DND-41 (cell line): ENCODE measurements around the gene MYH1.

Experiments
- ATAC-seq: fragments of 200-7000 bp; cut with Tn5 transposase; 3 replicates; pipeline ENCODE4 v1.9.1; 2021; ENCODE audit warnings: low read depth; ENCODE audit not compliant: insufficient read depth
- DNase-seq: peaks from one replicate; pipeline ENCODE4 v3.0.0-alpha.2; 2020
- H2AFZ ChIP-seq: 2 replicates; pipeline ENCODE4 v1.6.0; 2012; ENCODE audit warnings: low read depth, low read length
- H3K27ac ChIP-seq: 2 replicates; pipeline ENCODE4 v1.5.1; 2012; ENCODE audit warnings: low read length, inconsistent platforms
- H3K27me3 ChIP-seq: fragments of 200-600 bp; sonication (generic); 2 replicates; pipeline ENCODE4 v1.6.0; 2012; ENCODE audit warnings: low read length, mild to moderate bottlenecking, inconsistent platforms; ENCODE audit not compliant: insufficient read depth, poor library complexity
- H3K36me3 ChIP-seq: 2 replicates; pipeline ENCODE4 v1.5.1; 2012; ENCODE audit warnings: low read length, inconsistent platforms; ENCODE audit not compliant: insufficient read depth
- H3K4me1 ChIP-seq: 2 replicates; pipeline ENCODE4 v1.5.1; 2012; ENCODE audit warnings: mild to moderate bottlenecking, low read length; ENCODE audit not compliant: insufficient read depth
- H3K4me2 ChIP-seq: 2 replicates; pipeline ENCODE4 v1.6.0; 2012; ENCODE audit warnings: mild to moderate bottlenecking, moderate library complexity, low read length, inconsistent platforms; ENCODE audit not compliant: insufficient read depth
- H3K4me3 ChIP-seq, 2 experiments: fragments of 200-600 bp in 1 of 2; shearing (Covaris generic) in 1 of 2; 2 replicates each; pipeline ENCODE4 v1.5.1; 2012 to 2016; ENCODE audit warnings: inconsistent platforms in 2 of 2, low read length in 2 of 2, mild to moderate bottlenecking in 2 of 2, low read depth in 1 of 2, moderate library complexity in 1 of 2
- H3K79me2 ChIP-seq: 2 replicates; pipeline ENCODE4 v1.6.0; 2012; ENCODE audit warnings: low read length, inconsistent platforms; ENCODE audit not compliant: insufficient read depth
- H3K9ac ChIP-seq: 2 replicates; pipeline ENCODE4 v1.6.0; 2012; ENCODE audit warnings: low read depth, mild to moderate bottlenecking, inconsistent platforms, low read length, moderate library complexity
- H3K9me3 ChIP-seq: 2 replicates; pipeline ENCODE4 v1.5.1; 2012; ENCODE audit warnings: low read length, moderate library complexity, mild to moderate bottlenecking, inconsistent platforms; ENCODE audit not compliant: insufficient read depth, severe bottlenecking
- H4K20me1 ChIP-seq: 2 replicates; pipeline ENCODE4 v1.6.0; 2012; ENCODE audit warnings: low read length; ENCODE audit not compliant: insufficient read depth
- EZH2 ChIP-seq: IDR thresholded peaks from 3 replicates; pipeline ENCODE4 v1.6.1; 2012; ENCODE audit warnings: borderline replicate concordance, low read depth, mild to moderate bottlenecking, moderate library complexity, low read length, inconsistent platforms; ENCODE audit not compliant: severe bottlenecking
- TF ChIP-seq, protein P1 (sequence below): IDR thresholded peaks from 2 replicates; pipeline ENCODE4 v1.5.1; 2012; ENCODE audit warnings: borderline replicate concordance, low read length, moderate library complexity, mild to moderate bottlenecking; ENCODE audit not compliant: poor library complexity, severe bottlenecking; ENCODE audit errors: extremely low read depth

MYH1 gene

GRCh38 chr17:10518271-10519037, at the start of gene MYH1:
Gene MYH1 (minus strand): TSS chr17:10518542. CDS start chr17:10516642, 1,900 bp downstream.
- no peak within 1 kb of the TSS for H3K9ac ChIP-seq
- H3K27me3 ChIP-seq = peaks cover 20% of the 10 kb centered on the region
- H3K79me2 ChIP-seq = no peaks in the 10 kb centered on the region
- H3K27ac ChIP-seq = no peak within 1 kb of the TSS
- no peak within 1 kb of the TSS for H3K4me2 ChIP-seq
- DNase-seq (no peak), ATAC-seq (no peak)
- no peaks in the 10 kb centered on the region for H3K4me1 ChIP-seq
- H3K4me3 ChIP-seq = no peak within 1 kb of the TSS
- H4K20me1 ChIP-seq = no peaks in the 10 kb centered on the region
- H3K36me3 ChIP-seq = no peaks in the 10 kb centered on the region
- TF ChIP-seq, protein P1, sequence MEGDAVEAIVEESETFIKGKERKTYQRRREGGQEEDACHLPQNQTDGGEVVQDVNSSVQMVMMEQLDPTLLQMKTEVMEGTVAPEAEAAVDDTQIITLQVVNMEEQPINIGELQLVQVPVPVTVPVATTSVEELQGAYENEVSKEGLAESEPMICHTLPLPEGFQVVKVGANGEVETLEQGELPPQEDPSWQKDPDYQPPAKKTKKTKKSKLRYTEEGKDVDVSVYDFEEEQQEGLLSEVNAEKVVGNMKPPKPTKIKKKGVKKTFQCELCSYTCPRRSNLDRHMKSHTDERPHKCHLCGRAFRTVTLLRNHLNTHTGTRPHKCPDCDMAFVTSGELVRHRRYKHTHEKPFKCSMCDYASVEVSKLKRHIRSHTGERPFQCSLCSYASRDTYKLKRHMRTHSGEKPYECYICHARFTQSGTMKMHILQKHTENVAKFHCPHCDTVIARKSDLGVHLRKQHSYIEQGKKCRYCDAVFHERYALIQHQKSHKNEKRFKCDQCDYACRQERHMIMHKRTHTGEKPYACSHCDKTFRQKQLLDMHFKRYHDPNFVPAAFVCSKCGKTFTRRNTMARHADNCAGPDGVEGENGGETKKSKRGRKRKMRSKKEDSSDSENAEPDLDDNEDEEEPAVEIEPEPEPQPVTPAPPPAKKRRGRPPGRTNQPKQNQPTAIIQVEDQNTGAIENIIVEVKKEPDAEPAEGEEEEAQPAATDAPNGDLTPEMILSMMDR = no peak
- no peak for TF ChIP-seq EZH2
- no peak within 1 kb of the TSS for H2AFZ ChIP-seq
- H3K9me3 ChIP-seq = no peaks in the 10 kb centered on the region

GRCh38 chr17:10563991-10564660, 45.8 kb upstream of the MYH1 start:
- DNase-seq (no peak), ATAC-seq (no peak)

GRCh38 chr17:10558049-10558448, 39.7 kb upstream of the MYH1 start:
- no peak overlapping the region for H3K9ac ChIP-seq
- TF ChIP-seq, protein P1 = no peak
- TF ChIP-seq EZH2 = no peak
- no peaks in the 10 kb centered on the region for H4K20me1 ChIP-seq
- ATAC-seq (no peak), DNase-seq (no peak)
- no peak overlapping the region for H2AFZ ChIP-seq
- no peak overlapping the region for H3K4me3 ChIP-seq
- H3K4me1 ChIP-seq = no peaks in the 10 kb centered on the region
- no peak overlapping the region for H3K4me2 ChIP-seq
- H3K9me3 ChIP-seq = no peaks in the 10 kb centered on the region
- no peaks in the 10 kb centered on the region for H3K27me3 ChIP-seq
- no peaks in the 10 kb centered on the region for H3K79me2 ChIP-seq
- no peak overlapping the region for H3K27ac ChIP-seq
- no peaks in the 10 kb centered on the region for H3K36me3 ChIP-seq

More at GRCh38 chr17:10563991-10564660, 45.8 kb upstream of the MYH1 start:
- Histone ChIP-seq H4K20me1 (no peaks in the 10 kb centered on the region), H3K9me3 (no peaks in the 10 kb centered on the region), H3K9ac (no peak overlapping the region), H3K4me2 (no peak overlapping the region), H3K27me3 (peaks cover 16% of the 10 kb centered on the region), H3K27ac (no peak overlapping the region), H3K4me3 (no peak overlapping the region), H3K4me1 (no peaks in the 10 kb centered on the region), H3K79me2 (no peaks in the 10 kb centered on the region), H2AFZ (no peak overlapping the region), H3K36me3 (no peaks in the 10 kb centered on the region)
- TF ChIP-seq EZH2 = no peak
- TF ChIP-seq, protein P1 = no peak
